Ovary (tissue), 9 donors: ENCODE measurements around the gene EFHD2. TPM values are rescaled to one million over a fixed set of nuclear protein-coding genes. Genes with fewer than 3 reads are reported as not detected.

Source experiments
- DNase-seq, 5 donors: peaks; one replicate each; pipeline ENCODE4 v3.0.0-alpha.2; 2019 to 2020
- H3K27ac ChIP-seq, 2 donors: fragments of 200-600 bp; one replicate each; pipeline versions ENCODE4 v1.5.1 to v1.8.0; 2019 to 2022
- H3K27me3 ChIP-seq: fragments of 200-600 bp; one replicate; pipeline ENCODE4 v1.8.0; 2022
- H3K36me3 ChIP-seq: fragments of 200-600 bp; sonication (generic); one replicate; pipeline ENCODE4 v1.5.1; 2019
- H3K4me1 ChIP-seq: one replicate; pipeline ENCODE4 v1.8.1; 2013; ENCODE audit warnings: mild to moderate bottlenecking, moderate library complexity; ENCODE audit not compliant: insufficient read depth
- H3K4me3 ChIP-seq: fragments of 200-600 bp; sonication (generic); one replicate; pipeline ENCODE4 v1.5.1; 2017
- H3K9me3 ChIP-seq, 2 donors: fragments of 200-600 bp in 1 of 2; sonication (generic) in 1 of 2; one replicate each; pipeline versions ENCODE4 v1.5.1 to v1.8.1; 2013 to 2019; ENCODE audit warnings: mild to moderate bottlenecking in 1 of 2, moderate library complexity in 1 of 2
- CTCF ChIP-seq, 3 donors: fragments of 450-650 bp in 2 of 3; fragments of 200-600 bp in 1 of 3; IDR thresholded peaks; one replicate each; pipeline versions ENCODE4 v1.5.1 to v1.8.0; 2016 to 2022; ENCODE audit warnings: antibody characterized with exemption in 3 of 3, mild to moderate bottlenecking in 1 of 3
- EP300 ChIP-seq: sonication (generic); formaldehyde crosslinking; IDR thresholded peaks from one replicate; pipeline ENCODE4 v1.6.1; 2017; ENCODE audit warnings: antibody characterized with exemption
- POLR2A ChIP-seq: fragments of 450-650 bp; IDR thresholded peaks from one replicate; pipeline ENCODE4 v1.6.1; 2017; ENCODE audit warnings: antibody characterized with exemption, mild to moderate bottlenecking, moderate library complexity
- WGBS, 3 donors: extraction: QIAGEN DNeasy Blood & Tissue Kit in 1 of 3; methylation state at CpG; one replicate each; pipeline versions ENCODE4 v1.1.5 to v1.1.7; 2013 to 2017; 5-methylcytosine and 5-hydroxymethylcytosine counted together
- intact Hi-C, 4 donors: fragments of 100-400 bp; cut with DNase I; formaldehyde crosslinking; loops; one replicate each; pipeline versions ENCODE4 v1.11.0 to v1.15.1; 2022 to 2023
- polyA plus RNA-seq, 2 donors: library from polyadenylated mRNA; stranded (reverse); fragments of 200-250 nt in 1 of 2; fragments of 350-450 nt in 1 of 2; fragmentation: Illumina TruSeq in 1 of 2; extraction: RNeasy Lipid Tissue Mini Kit (QIAGEN cat#74804) in 1 of 2; gene quantifications; one replicate each; pipeline ENCODE4 v1.2.3, GENCODE V29; 2013 to 2014
- total RNA-seq, 7 donors: library from RNA; depleted of rRNA in 2 of 7; stranded (reverse); fragments of >200 nt in 2 of 7; fragmentation: NEBNext Ultra II Directional in 3 of 7; extraction: Animal tissue kit (Norgen Biotek cat#: 25700) in 3 of 7; gene quantifications; one replicate each; pipeline versions ENCODE4 v1.1.0 to v1.2.4, GENCODE V29; 2016 to 2023
- donor health status: DM: no; HTN: no; CAD: no; lungs with moderate emphysema.
- donor health status: DM: no; HTN: no; CAD: no.
- donor health status: Bipolar disorder and iron deficiency.
- donor health status: DM: yes; HTN: yes; CAD: no.
- donor health status: DM: no; HTN: no; CAD: no.
- donor health status: DM: yes; HTN: yes; CAD: no.

Gene EFHD2
- total and polyA plus RNA-seq, 9 donors = 19.6 to 63.2 (median 29.6) TPM

DNA sequence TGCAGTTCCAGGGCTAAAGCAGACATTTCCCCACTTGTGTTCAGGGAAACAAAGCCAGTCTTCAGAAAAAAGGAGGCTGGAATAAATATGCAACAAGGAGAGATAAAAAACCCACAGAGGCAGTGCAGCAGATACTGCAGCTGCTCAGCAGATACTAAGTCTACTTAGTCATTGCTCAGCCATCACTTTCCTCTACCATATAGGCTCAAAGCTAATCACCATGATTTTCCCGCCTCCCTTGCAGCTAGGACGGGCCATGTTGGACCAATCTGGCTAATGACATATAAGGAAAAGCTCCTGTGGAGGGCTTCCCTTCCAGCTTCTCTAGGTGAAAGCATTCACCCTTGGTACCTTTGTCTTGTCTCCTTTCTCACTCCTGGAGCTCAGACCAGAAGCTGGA lies 10.0 kb upstream of the EFHD2 start:
- TF ChIP-seq CTCF (IDR thresholded peaks at IDR 0.05) = no peak
- no peak for TF ChIP-seq EP300
- no peak for TF ChIP-seq POLR2A
- intact Hi-C loops = no loop called here
- H3K9me3 ChIP-seq = peaks cover 0 to 3% of the 10 kb centered on the region in 2 donors
- H3K27me3 ChIP-seq = no peaks in the 10 kb centered on the region
- DNase-seq = no peak
- H3K36me3 ChIP-seq = no peaks in the 10 kb centered on the region
- WGBS, 3 donors = 93 to 100% (median 99%) methylated on average over 2 of the region's 2 CpGs
- H3K4me3 ChIP-seq = no peak overlapping the region
- no peak overlapping the region for H3K27ac ChIP-seq
- H3K4me1 ChIP-seq = no peaks in the 10 kb centered on the region

DNA sequence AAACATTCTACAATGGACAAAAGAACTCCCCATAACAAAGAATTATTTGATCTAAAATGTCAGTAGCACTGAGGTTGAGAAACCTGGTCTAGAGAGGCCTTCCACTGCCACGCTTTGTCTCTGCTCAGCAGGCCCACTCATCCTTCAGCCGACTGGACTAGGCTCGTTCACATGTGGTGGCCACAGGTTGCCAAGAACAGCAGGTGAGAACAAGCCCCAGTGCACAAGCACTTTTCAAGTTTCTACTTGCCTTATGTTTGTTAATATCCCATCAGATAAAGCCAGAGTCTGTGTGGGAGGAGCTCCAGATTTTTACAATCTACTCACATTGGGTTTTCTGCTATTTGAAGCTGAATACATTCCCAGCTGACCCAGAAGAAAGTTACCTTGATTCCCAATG lies 9.1 kb upstream of the EFHD2 start:
- TF ChIP-seq POLR2A (no peak), EP300 (no peak), CTCF (IDR thresholded peaks at IDR 0.05) (no peak)
- Histone ChIP-seq H3K4me1 (no peaks in the 10 kb centered on the region), H3K27ac (no peak overlapping the region), H3K4me3 (no peak overlapping the region), H3K27me3 (no peaks in the 10 kb centered on the region), H3K9me3 (peaks cover 0 to 3% of the 10 kb centered on the region in 2 donors), H3K36me3 (no peaks in the 10 kb centered on the region)
- intact Hi-C loops = no loop called here
- 92 to 96% (median 95%) methylated on average over 3 of the region's 3 CpGs for WGBS, 3 donors
- no peak for DNase-seq

DNA sequence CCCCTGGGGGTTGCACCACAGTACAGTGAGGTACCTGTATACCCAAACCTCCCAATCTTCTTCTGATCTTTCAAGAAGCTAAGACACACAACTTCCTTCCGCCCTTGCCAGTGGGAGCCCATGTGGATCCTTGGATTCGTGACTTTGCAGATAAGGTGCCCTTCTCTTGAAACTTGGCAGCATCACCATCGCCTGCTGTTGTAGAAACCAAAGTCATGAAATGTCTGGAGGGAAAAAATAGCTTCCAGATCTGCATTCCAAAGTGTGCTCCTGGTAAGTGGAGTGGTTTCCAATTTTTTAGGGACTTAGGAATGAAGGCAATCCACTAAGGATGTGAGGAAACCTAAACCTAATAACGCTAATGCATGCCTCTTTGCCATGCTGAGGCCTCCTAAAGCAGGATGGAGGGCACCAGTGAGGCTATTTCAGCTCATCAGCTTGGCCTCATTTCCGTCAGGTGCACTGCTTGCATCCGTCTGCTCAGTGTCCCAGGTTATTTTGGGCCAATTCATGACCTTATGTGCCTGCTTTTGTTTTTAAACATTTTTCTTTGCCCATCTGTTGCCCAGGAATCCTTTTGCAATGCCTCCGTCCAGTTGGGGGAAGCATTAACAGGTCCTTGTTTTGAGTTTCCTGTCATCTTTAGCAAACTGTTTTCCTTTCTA lies 8.2 kb upstream of the EFHD2 start:
- Histone ChIP-seq H3K36me3 (no peaks in the 10 kb centered on the region), H3K9me3 (peaks cover 0 to 3% of the 10 kb centered on the region in 2 donors), H3K27me3 (no peaks in the 10 kb centered on the region), H3K4me1 (no peaks in the 10 kb centered on the region), H3K27ac (no peak overlapping the region), H3K4me3 (no peak overlapping the region)
- TF ChIP-seq EP300 (no peak), CTCF (IDR thresholded peaks at IDR 0.05) (no peak), POLR2A (no peak)
- intact Hi-C loops = no loop called here
- no peak for DNase-seq
- 45 to 65% (median 52%) methylated on average over 7 of the region's 7 CpGs for WGBS, 3 donors

GRCh38 chr1:15402809-15403450 lies 6.8 kb upstream of the EFHD2 start:
- no peak overlapping the region for H3K4me3 ChIP-seq
- no peaks in the 10 kb centered on the region for H3K36me3 ChIP-seq
- no peaks in the 10 kb centered on the region for H3K4me1 ChIP-seq
- intact Hi-C loops = no loop called here
- WGBS, 3 donors = 96% methylated on average over 5 of the region's 5 CpGs
- H3K27me3 ChIP-seq = no peaks in the 10 kb centered on the region
- TF ChIP-seq CTCF (IDR thresholded peaks at IDR 0.05) (no peak), POLR2A (no peak), EP300 (no peak)
- H3K27ac ChIP-seq = no peak overlapping the region
- DNase-seq = no peak
- H3K9me3 ChIP-seq = peaks cover 0 to 3% of the 10 kb centered on the region in 2 donors
